Suppressor macrophage treated with lipopolysaccharide for 1 hour (primary cell): ENCODE data around the gene OGFOD3.
A peak's percentile ranks its signal among the peaks of the same experiment; 100 is the strongest.
"Not testable (repeated sequence)": the region's sequence is repeated elsewhere in the genome, so short reads cannot be mapped to it uniquely, and the experiment has no call there.

Experiments
- DNase-seq, 3 donors: peaks; one replicate each; pipeline ENCODE4 v3.0.0-alpha.2; 2020 to 2022

The OGFOD3 gene

GRCh38 chr17:82418001-82418986 lies at the start of gene OGFOD3, which contains the start of gene HEXD:
Gene OGFOD3 (minus strand): TSS chr17:82418586. CDS start chr17:82418485, 101 bp downstream.
Gene HEXD (plus strand): TSS chr17:82418347. CDS start chr17:82419800, 1,453 bp downstream.
- DNase-seq: peak; percentile 88 to 97 (median 95)

- no peak for DNase-seq
Measured at GRCh38 chr17:82465023-82465603, 46.7 kb upstream of the OGFOD3 start.

- no peak for DNase-seq
Measured at GRCh38 chr17:82464567-82464929, 46.2 kb upstream of the OGFOD3 start.

- no peak for DNase-seq
Measured at GRCh38 chr17:82463925-82464566, 45.7 kb upstream of the OGFOD3 start.

- no peak for DNase-seq
Measured at GRCh38 chr17:82463391-82463790, 45.0 kb upstream of the OGFOD3 start.

- DNase-seq: no peak
Measured at GRCh38 chr17:82461827-82462524, 43.6 kb upstream of the OGFOD3 start.

GRCh38 chr17:82459936-82460335 lies 41.5 kb upstream of the OGFOD3 start:
- not testable (repeated sequence) for DNase-seq

- peak; percentile 33 to 61 (median 52) for DNase-seq
Measured at GRCh38 chr17:82458885-82459424, 40.6 kb upstream of the OGFOD3 start.

GRCh38 chr17:82458179-82458884 lies 39.9 kb upstream of the OGFOD3 start, which contains the start of gene NARF:
Gene NARF (plus strand): TSS chr17:82458741. CDS start chr17:82458804, 63 bp downstream.
- peak; percentile 98 to 99 (median 99) for DNase-seq

GRCh38 chr17:82457929-82458178 lies 39.5 kb upstream of the OGFOD3 start:
- peak in 2 of 3 donors; percentile 96 to 97 for DNase-seq

GRCh38 chr17:82457073-82457928 lies 38.9 kb upstream of the OGFOD3 start:
- DNase-seq: peak; percentile 59 to 70 (median 67)

GRCh38 chr17:82453706-82454105 lies 35.3 kb upstream of the OGFOD3 start:
- DNase-seq: not testable (repeated sequence)

- not testable (repeated sequence) for DNase-seq
Measured at GRCh38 chr17:82453151-82453550, 34.8 kb upstream of the OGFOD3 start.

GRCh38 chr17:82452162-82452561 lies 33.8 kb upstream of the OGFOD3 start:
- DNase-seq: no peak

- DNase-seq: peak; percentile 98 to 99 (median 99)
Measured at GRCh38 chr17:82450357-82451106, 32.1 kb upstream of the OGFOD3 start, which contains the start of gene CYBC1. Gene CYBC1 (minus strand): TSS chr17:82450752. CDS start chr17:82449254, 1,498 bp downstream.

- peak; percentile 32 to 49 (median 42) for DNase-seq
Measured at GRCh38 chr17:82449883-82450356, 31.5 kb upstream of the OGFOD3 start.

- peak; percentile 36 to 58 (median 48) for DNase-seq
Measured at GRCh38 chr17:82449131-82449882, 30.9 kb upstream of the OGFOD3 start.

GRCh38 chr17:82447876-82448275 lies 29.5 kb upstream of the OGFOD3 start:
- DNase-seq: no peak

- DNase-seq: no peak
Measured at GRCh38 chr17:82446649-82447048, 28.3 kb upstream of the OGFOD3 start.
